ENCODE results near the gene PTPRF. TPM values are rescaled to one million over a fixed set of nuclear protein-coding genes. Genes with fewer than 3 reads are reported as not detected.
"Not testable (repeated sequence)": the region's sequence is repeated elsewhere in the genome, so short reads cannot be mapped to it uniquely, and the experiment has no call there.

PTPRF gene
- total RNA-seq, 1 donor from 2014 or later = 7.7 TPM

- intact Hi-C loops (cut with DNase I) = no loop called here
- DNase-seq (ENCODE audit: missing footprints) (no peak), ATAC-seq (no peak)
Observed at GRCh38 chr1:43547538-43548072, 16.9 kb downstream of the PTPRF start.

- ATAC-seq = no peak
- intact Hi-C loops (cut with DNase I) = no loop called here
- no peak for DNase-seq (ENCODE audit: missing footprints)
Observed at GRCh38 chr1:43548285-43549271, 17.9 kb downstream of the PTPRF start.

- DNase-seq (ENCODE audit: missing footprints); ATAC-seq; intact Hi-C loops (cut with DNase I): not testable (repeated sequence)
Observed at GRCh38 chr1:43549394-43549793, 18.7 kb downstream of the PTPRF start.

DNA sequence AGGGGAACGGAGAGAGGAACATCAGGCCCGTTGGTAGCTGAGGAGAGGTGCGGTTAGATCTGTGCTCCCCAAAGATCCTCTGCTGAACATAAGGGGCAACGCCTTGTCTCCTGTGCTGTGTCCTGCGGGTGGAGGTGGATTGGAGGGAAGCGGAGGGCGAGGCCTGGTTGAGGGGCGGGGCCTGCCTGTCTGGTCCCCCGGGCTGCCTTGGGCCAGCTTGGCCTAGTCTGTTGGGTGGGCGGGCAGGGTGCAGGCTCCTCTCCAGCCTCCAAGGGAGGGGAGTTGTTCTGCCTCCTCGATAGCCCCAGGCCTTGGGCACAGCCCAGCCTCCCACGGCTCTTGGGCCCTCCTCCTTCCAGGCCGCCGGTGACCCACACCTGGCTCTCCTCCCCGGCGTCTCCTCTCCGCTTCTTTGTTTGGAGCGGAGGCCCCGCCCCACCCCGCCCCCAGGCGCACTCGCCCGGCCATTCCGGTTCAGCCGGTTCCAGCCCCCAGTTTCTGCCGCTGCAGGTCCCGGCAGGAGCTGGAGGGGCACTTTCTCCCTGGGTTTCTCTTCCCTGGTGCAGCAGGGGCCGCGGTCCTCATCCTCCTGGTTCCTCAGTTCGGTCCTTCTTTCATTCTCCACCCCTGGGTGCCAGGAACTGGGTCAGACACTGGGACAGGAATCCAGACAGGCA is 19.4 kb downstream of the PTPRF start:
- ATAC-seq (no peak), DNase-seq (ENCODE audit: missing footprints) (no peak)
- intact Hi-C loops (cut with DNase I) = no loop called here

GRCh38 chr1:43550598-43551246 is 20.0 kb downstream of the PTPRF start:
- DNase-seq (ENCODE audit: missing footprints) (no peak), ATAC-seq (no peak)
- intact Hi-C loops (cut with DNase I) = no loop called here

- DNase-seq (ENCODE audit: missing footprints) (no peak), ATAC-seq (no peak)
- intact Hi-C loops (cut with DNase I) = no loop called here
Observed at GRCh38 chr1:43551396-43551888, 20.8 kb downstream of the PTPRF start.

GRCh38 chr1:43552059-43552742 is 21.5 kb downstream of the PTPRF start:
- DNase-seq (ENCODE audit: missing footprints) (no peak), ATAC-seq (no peak)
- intact Hi-C loops (cut with DNase I) = loop anchor here (2.0 kb wide), 1 partner anchor 101 kb away; no protein-coding TSS in a partner anchor

- DNase-seq (ENCODE audit: missing footprints) = no peak
- intact Hi-C loops (cut with DNase I) = loop anchor here (2.0 kb wide), 1 partner anchor 100 kb away; no protein-coding TSS in a partner anchor
- ATAC-seq = peak; percentile 89
Observed at GRCh38 chr1:43552813-43553212, 22.1 kb downstream of the PTPRF start.

DNA sequence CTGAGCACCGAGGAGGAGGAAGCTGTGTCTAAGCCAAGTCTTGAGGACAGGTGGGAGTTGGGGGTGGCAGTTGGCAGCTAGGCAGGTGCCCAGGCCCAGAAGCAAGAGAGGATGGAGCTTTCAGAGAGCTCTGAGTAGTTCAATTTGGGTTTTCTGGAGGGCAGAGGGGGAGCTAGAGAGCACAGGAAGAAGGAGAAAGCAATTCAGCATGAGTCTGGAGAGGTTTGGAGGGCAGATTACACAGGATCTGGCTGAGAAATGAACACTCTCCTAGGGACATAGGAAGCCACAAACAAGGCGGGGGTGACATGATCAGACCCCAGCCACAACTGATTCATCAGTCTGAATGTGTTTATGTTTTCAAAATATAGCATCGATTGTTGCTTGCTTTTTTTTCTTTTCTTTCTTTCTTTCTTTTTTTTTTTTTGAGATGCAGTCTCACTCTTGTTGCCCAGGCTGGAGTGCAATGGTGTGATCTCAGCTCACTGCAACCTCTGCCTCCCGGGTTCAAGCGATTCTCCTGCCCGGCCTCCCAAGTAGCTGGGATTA is 23.8 kb downstream of the PTPRF start:
- ATAC-seq = no peak
- DNase-seq (ENCODE audit: missing footprints) = no peak
- intact Hi-C loops (cut with DNase I) = no loop called here

DNA sequence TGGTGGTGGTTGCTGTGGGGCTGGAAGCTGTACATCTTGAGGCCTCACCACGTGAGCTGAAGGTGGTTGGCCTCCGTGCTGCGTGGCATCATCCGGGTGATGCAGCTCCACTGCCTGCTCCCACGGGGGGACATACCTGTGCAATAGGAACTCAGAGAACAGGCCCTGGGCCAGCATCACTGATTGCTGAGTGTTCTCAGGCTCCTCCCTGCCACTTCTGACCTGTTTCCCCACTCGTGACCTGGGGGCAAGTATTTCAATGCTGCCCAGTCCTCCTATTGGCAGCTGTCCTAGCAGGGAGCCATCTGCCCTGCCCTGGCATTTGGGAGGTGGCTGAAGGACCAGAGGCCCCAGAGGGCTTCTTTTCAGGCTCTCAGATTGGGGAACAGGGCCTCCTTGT is 26.1 kb downstream of the PTPRF start:
- intact Hi-C loops (cut with DNase I) = no loop called here
- DNase-seq (ENCODE audit: missing footprints) = no peak
- no peak for ATAC-seq

DNA sequence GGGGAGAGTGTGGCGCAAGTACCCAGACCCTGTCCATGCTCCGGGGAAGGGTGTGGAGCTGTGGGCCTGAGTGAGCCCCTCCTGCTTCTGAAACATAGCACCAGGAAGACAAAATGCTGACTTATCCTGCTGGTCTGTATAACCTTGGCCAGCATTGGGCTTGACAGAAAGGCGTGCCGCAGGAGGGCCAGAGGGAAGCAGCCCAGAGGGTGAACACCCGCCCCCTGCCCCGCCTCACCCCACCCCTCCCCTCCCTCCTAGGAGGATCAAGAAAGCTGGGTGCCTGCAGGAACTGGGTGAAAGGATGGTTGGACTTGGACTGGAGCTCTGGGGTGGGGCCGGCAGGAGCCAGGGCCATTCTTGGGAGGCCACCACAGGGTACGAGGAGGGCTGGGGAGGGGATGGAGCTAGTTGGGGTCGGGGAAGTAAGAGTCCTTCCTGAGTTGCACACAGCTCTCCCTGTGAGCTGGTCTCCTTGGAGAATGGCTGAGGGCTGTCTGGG is 27.1 kb downstream of the PTPRF start:
- intact Hi-C loops (cut with DNase I) = no loop called here
- DNase-seq (ENCODE audit: missing footprints) = no peak
- ATAC-seq = no peak

DNA sequence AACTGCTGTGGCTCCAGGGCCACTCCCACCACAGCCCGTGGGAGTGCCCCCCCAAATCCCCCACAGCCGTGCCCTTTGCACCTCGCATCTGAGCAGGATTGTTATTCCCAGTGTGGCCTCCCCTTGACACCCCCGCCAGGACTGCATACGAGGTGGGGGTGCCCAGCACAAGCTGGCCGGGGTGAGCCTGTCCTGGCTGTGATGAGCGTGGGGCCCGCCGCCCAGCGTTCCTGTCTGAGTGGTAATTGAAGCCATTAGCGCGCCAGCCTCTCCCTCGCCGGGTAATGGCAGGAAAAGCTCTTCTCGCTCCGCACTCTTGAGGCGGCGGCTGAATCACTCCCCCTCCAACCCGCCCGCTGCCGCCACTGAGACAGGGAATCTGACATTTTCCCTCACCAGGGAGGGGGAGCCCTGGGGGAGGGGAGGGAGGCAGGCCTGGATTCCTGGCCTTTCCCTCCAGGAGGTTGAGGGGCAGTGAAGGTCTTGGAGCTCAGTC is 27.7 kb downstream of the PTPRF start:
- ATAC-seq = no peak
- no peak for DNase-seq (ENCODE audit: missing footprints)
- intact Hi-C loops (cut with DNase I) = no loop called here

- no peak for DNase-seq (ENCODE audit: missing footprints)
- intact Hi-C loops (cut with DNase I) = no loop called here
- ATAC-seq = no peak
Observed at GRCh38 chr1:43559714-43560113, 29.0 kb downstream of the PTPRF start.

GRCh38 chr1:43560286-43560685 is 29.6 kb downstream of the PTPRF start:
- ATAC-seq = no peak
- DNase-seq (ENCODE audit: missing footprints) = no peak
- intact Hi-C loops (cut with DNase I) = no loop called here

DNA sequence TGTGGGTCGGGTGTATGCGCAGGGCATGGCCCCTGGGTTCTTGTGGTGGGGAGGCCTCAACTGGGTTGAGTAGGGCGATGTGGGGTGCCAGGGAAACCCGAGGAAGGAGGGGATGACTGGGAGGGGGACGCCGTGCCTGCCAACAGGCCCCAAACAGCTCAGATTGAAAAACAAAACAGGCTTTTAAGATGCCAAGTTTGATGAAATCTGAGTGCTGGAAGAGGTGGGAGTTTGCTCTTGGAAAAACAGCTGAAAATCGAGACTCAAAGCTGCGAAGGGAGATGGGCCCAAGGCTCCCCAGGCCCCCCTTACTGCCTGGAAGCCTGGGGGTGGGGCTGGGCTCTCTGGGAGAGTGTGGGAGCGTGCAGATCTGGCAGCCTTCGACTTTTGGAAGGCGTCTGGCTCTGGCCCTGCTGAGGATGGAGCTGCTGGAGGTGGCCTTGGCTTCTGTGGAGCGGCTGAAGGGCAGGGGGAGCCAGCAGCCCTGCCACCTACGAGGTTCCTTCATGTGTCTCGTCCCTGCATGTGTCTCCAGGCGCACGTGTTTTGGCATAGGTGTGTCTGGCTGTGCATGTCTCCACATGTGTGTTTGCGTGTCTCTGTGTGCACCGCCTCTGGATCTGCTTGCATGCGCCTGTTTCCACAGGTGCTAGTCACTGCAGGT is 33.3 kb downstream of the PTPRF start:
- intact Hi-C loops (cut with DNase I) = no loop called here
- no peak for DNase-seq (ENCODE audit: missing footprints)
- no peak for ATAC-seq

GRCh38 chr1:43564551-43565348 is 34.1 kb downstream of the PTPRF start:
- ATAC-seq = no peak
- no peak for DNase-seq (ENCODE audit: missing footprints)
- intact Hi-C loops (cut with DNase I) = no loop called here
